Measurements from ENCODE around the gene TMEM169.

The TMEM169 gene

DNA sequence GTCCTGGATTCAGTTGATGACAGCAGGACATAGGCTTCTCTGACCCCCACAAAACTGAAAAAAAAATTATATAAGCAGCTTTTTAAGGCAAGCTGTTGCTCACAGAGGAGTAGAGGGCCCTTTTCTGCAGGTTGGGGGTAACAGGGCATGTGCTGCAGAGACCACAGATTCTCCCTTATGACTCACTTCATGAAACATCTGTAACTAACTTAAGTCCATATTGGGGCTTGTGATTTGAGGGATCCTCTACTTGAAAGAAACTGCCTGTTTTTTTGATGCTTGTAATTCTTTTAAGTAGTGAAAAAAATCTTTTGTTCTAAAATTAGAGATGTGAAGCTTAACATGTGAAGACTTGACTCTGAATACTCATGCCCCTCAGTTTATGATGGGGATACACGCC lies 60.8 kb downstream of the TMEM169 start:
- Histone ChIP-seq H3K9me3 (ENCODE audit: control insufficient read depth in 1 of 2, low read length in 2 of 2) (no peaks in the 10 kb centered on the region), H3K27me3 (ENCODE audit: control insufficient read depth in 1 of 2, insufficient read depth in 2 of 2, low read length in 2 of 2) (no peaks in the 10 kb centered on the region), H3K27ac (ENCODE audit: low read depth, low read length) (no peak overlapping the region), H3K4me3 (ENCODE audit: low read depth in 1 of 2, low read length in 2 of 2) (no peak overlapping the region), H3K4me1 (ENCODE audit: control insufficient read depth in 1 of 2, insufficient read depth in 2 of 2, low read length in 2 of 2) (no peaks in the 10 kb centered on the region), H3K36me3 (ENCODE audit: control insufficient read depth in 1 of 2, insufficient read depth in 2 of 2, low read length in 2 of 2) (peaks cover 49 to 95% of the 10 kb centered on the region in 2 donors), H3K9ac (ENCODE audit: low read depth in 1 of 2, low read length in 2 of 2) (no peak overlapping the region)

- H3K36me3 ChIP-seq (ENCODE audit: control insufficient read depth in 1 of 2, insufficient read depth in 2 of 2, low read length in 2 of 2), result peaks cover 47 to 93% of the 10 kb centered on the region in 2 donors
- no peaks in the 10 kb centered on the region for H3K9me3 ChIP-seq (ENCODE audit: control insufficient read depth in 1 of 2, low read length in 2 of 2)
- H3K27me3 ChIP-seq (ENCODE audit: control insufficient read depth in 1 of 2, insufficient read depth in 2 of 2, low read length in 2 of 2), result no peaks in the 10 kb centered on the region
- no peak overlapping the region for H3K9ac ChIP-seq (ENCODE audit: low read depth in 1 of 2, low read length in 2 of 2)
- no peak overlapping the region for H3K27ac ChIP-seq (ENCODE audit: low read depth, low read length)
- no peak overlapping the region for H3K4me3 ChIP-seq (ENCODE audit: low read depth in 1 of 2, low read length in 2 of 2)
- no peaks in the 10 kb centered on the region for H3K4me1 ChIP-seq (ENCODE audit: control insufficient read depth in 1 of 2, insufficient read depth in 2 of 2, low read length in 2 of 2)
Measured at GRCh38 chr2:216144372-216144771, 62.7 kb downstream of the TMEM169 start.

- H3K27me3 ChIP-seq (ENCODE audit: control insufficient read depth in 1 of 2, insufficient read depth in 2 of 2, low read length in 2 of 2), result no peaks in the 10 kb centered on the region
- no peak overlapping the region for H3K9ac ChIP-seq (ENCODE audit: low read depth in 1 of 2, low read length in 2 of 2)
- H3K36me3 ChIP-seq (ENCODE audit: control insufficient read depth in 1 of 2, insufficient read depth in 2 of 2, low read length in 2 of 2), result peaks cover 47 to 93% of the 10 kb centered on the region in 2 donors
- H3K4me1 ChIP-seq (ENCODE audit: control insufficient read depth in 1 of 2, insufficient read depth in 2 of 2, low read length in 2 of 2), result no peaks in the 10 kb centered on the region
- no peak overlapping the region for H3K27ac ChIP-seq (ENCODE audit: low read depth, low read length)
- H3K4me3 ChIP-seq (ENCODE audit: low read depth in 1 of 2, low read length in 2 of 2), result no peak overlapping the region
- H3K9me3 ChIP-seq (ENCODE audit: control insufficient read depth in 1 of 2, low read length in 2 of 2), result no peaks in the 10 kb centered on the region
Measured at GRCh38 chr2:216144857-216145256, 63.1 kb downstream of the TMEM169 start.

DNA sequence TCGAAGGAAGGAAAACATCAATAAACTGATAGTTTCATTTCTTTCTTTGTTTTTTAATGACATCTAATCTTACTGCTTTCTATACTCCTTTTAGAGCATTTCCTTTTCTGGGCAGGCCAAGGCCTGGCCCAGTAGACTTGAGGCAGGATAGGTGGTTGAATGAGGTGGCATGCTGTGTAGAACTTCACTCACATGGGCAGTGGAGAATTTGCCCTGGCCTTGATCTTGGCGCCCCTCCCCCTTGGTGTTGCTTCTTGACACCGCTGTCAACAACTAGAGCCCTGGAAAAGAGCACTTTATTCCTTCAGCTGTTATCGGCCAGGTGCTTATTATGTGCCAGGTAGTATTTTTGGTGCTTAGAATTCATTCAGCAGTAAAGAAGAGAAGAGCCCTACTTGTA lies 64.9 kb downstream of the TMEM169 start:
- no peaks in the 10 kb centered on the region for H3K9me3 ChIP-seq (ENCODE audit: control insufficient read depth in 1 of 2, low read length in 2 of 2)
- H3K9ac ChIP-seq (ENCODE audit: low read depth in 1 of 2, low read length in 2 of 2), result no peak overlapping the region
- no peak overlapping the region for H3K27ac ChIP-seq (ENCODE audit: low read depth, low read length)
- H3K27me3 ChIP-seq (ENCODE audit: control insufficient read depth in 1 of 2, insufficient read depth in 2 of 2, low read length in 2 of 2), result no peaks in the 10 kb centered on the region
- no peaks in the 10 kb centered on the region for H3K4me1 ChIP-seq (ENCODE audit: control insufficient read depth in 1 of 2, insufficient read depth in 2 of 2, low read length in 2 of 2)
- H3K4me3 ChIP-seq (ENCODE audit: low read depth in 1 of 2, low read length in 2 of 2), result no peak overlapping the region
- H3K36me3 ChIP-seq (ENCODE audit: control insufficient read depth in 1 of 2, insufficient read depth in 2 of 2, low read length in 2 of 2), result peaks cover 46 to 92% of the 10 kb centered on the region in 2 donors

GRCh38 chr2:216147172-216148131 lies 65.7 kb downstream of the TMEM169 start:
- Histone ChIP-seq H3K27me3 (ENCODE audit: control insufficient read depth in 1 of 2, insufficient read depth in 2 of 2, low read length in 2 of 2) (no peaks in the 10 kb centered on the region), H3K9ac (ENCODE audit: low read depth in 1 of 2, low read length in 2 of 2) (no peak overlapping the region), H3K9me3 (ENCODE audit: control insufficient read depth in 1 of 2, low read length in 2 of 2) (no peaks in the 10 kb centered on the region), H3K27ac (ENCODE audit: low read depth, low read length) (no peak overlapping the region), H3K4me1 (ENCODE audit: control insufficient read depth in 1 of 2, insufficient read depth in 2 of 2, low read length in 2 of 2) (no peaks in the 10 kb centered on the region), H3K36me3 (ENCODE audit: control insufficient read depth in 1 of 2, insufficient read depth in 2 of 2, low read length in 2 of 2) (peaks cover 46 to 92% of the 10 kb centered on the region in 2 donors), H3K4me3 (ENCODE audit: low read depth in 1 of 2, low read length in 2 of 2) (no peak overlapping the region)

DNA sequence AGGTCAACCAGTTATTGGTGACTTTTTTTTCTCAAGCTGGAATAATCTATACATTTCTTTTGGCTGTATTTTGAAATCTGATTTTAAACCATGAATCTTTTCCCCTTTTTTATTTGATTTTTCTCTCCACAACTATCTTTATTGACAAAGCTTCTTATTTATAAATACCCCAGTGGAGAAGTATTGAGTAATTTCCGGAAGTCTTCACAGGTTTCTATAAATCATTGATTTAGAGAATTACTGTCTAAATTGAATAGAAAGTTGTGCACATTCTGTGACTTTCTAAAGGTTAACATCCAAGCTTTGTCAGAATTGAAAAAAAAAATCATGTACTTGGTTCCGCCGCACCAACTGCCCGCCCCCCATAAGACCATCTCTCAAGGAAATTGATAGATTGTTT lies 67.3 kb downstream of the TMEM169 start:
- Histone ChIP-seq H3K9me3 (ENCODE audit: control insufficient read depth in 1 of 2, low read length in 2 of 2) (no peaks in the 10 kb centered on the region), H3K27me3 (ENCODE audit: control insufficient read depth in 1 of 2, insufficient read depth in 2 of 2, low read length in 2 of 2) (no peaks in the 10 kb centered on the region), H3K4me1 (ENCODE audit: control insufficient read depth in 1 of 2, insufficient read depth in 2 of 2, low read length in 2 of 2) (no peaks in the 10 kb centered on the region), H3K27ac (ENCODE audit: low read depth, low read length) (no peak overlapping the region), H3K4me3 (ENCODE audit: low read depth in 1 of 2, low read length in 2 of 2) (no peak overlapping the region), H3K36me3 (ENCODE audit: control insufficient read depth in 1 of 2, insufficient read depth in 2 of 2, low read length in 2 of 2) (peaks cover 43 to 92% of the 10 kb centered on the region in 2 donors), H3K9ac (ENCODE audit: low read depth in 1 of 2, low read length in 2 of 2) (no peak overlapping the region)

GRCh38 chr2:216149741-216150140 lies 68.0 kb downstream of the TMEM169 start:
- H3K4me3 ChIP-seq (ENCODE audit: low read depth in 1 of 2, low read length in 2 of 2), result no peak overlapping the region
- H3K27ac ChIP-seq (ENCODE audit: low read depth, low read length), result no peak overlapping the region
- no peaks in the 10 kb centered on the region for H3K27me3 ChIP-seq (ENCODE audit: control insufficient read depth in 1 of 2, insufficient read depth in 2 of 2, low read length in 2 of 2)
- H3K9me3 ChIP-seq (ENCODE audit: control insufficient read depth in 1 of 2, low read length in 2 of 2), result no peaks in the 10 kb centered on the region
- no peaks in the 10 kb centered on the region for H3K4me1 ChIP-seq (ENCODE audit: control insufficient read depth in 1 of 2, insufficient read depth in 2 of 2, low read length in 2 of 2)
- peaks cover 41 to 89% of the 10 kb centered on the region in 2 donors for H3K36me3 ChIP-seq (ENCODE audit: control insufficient read depth in 1 of 2, insufficient read depth in 2 of 2, low read length in 2 of 2)
- H3K9ac ChIP-seq (ENCODE audit: low read depth in 1 of 2, low read length in 2 of 2), result no peak overlapping the region

GRCh38 chr2:216151313-216152025 lies 69.8 kb downstream of the TMEM169 start:
- Histone ChIP-seq H3K9ac (ENCODE audit: low read depth in 1 of 2, low read length in 2 of 2) (no peak overlapping the region), H3K9me3 (ENCODE audit: control insufficient read depth in 1 of 2, low read length in 2 of 2) (no peaks in the 10 kb centered on the region), H3K36me3 (ENCODE audit: control insufficient read depth in 1 of 2, insufficient read depth in 2 of 2, low read length in 2 of 2) (peaks cover 42 to 90% of the 10 kb centered on the region in 2 donors), H3K4me1 (ENCODE audit: control insufficient read depth in 1 of 2, insufficient read depth in 2 of 2, low read length in 2 of 2) (no peaks in the 10 kb centered on the region), H3K27ac (ENCODE audit: low read depth, low read length) (no peak overlapping the region), H3K4me3 (ENCODE audit: low read depth in 1 of 2, low read length in 2 of 2) (no peak overlapping the region), H3K27me3 (ENCODE audit: control insufficient read depth in 1 of 2, insufficient read depth in 2 of 2, low read length in 2 of 2) (no peaks in the 10 kb centered on the region)

Measured in duodenal mucosa (tissue), 2 donors.